HG03571 (cell line): ENCODE data around the gene RAB11FIP4.

ENCODE experiments used
- ATAC-seq: cut with Tn5 transposase; IDR thresholded peaks from one replicate; pipeline ENCODE4 v1.9.1; 2021; ENCODE audit not compliant: unreplicated experiment

The RAB11FIP4 gene

DNA sequence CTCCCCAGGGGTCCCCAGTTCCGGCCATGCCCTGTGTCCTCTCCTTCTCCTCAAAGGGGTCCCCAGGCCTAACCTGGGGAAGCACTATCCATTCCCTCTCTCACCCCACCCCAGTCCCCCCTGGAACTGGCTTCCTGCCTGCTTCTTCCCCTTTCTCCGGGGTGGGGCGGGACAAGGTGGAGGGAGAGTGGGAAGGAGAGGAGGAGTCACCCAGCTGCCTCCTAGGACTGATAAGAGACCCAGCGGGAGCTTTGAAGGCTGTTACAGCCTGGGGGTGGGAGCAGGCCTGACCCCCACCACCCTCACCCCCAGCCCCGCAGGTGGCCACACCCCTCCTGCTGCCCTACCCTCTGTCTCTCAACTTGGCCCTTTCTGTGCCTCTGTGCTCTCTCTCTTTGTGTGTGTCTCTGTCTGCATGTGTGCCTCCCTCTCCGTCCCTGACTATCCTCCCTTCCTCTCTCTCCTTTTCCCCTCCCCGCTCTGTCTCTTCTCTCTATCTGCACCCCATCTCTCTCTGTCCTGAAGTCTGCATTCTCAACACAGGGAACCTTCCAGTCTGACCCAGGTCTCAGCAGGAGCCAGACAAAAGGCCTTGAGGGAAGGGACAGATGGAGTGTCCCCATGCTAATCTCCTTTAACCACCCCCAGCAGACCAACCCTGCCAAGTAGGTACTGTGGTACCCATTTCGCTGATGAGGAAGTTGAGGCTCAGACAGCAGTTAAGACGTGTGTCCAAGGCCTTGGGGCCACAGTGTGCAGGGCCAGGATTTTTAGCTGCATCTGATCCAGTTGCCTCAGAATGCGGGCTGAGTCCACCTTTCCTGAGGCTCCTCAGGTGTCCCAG, 66.1 kb downstream of the RAB11FIP4 start:
- ATAC-seq = no peak

DNA sequence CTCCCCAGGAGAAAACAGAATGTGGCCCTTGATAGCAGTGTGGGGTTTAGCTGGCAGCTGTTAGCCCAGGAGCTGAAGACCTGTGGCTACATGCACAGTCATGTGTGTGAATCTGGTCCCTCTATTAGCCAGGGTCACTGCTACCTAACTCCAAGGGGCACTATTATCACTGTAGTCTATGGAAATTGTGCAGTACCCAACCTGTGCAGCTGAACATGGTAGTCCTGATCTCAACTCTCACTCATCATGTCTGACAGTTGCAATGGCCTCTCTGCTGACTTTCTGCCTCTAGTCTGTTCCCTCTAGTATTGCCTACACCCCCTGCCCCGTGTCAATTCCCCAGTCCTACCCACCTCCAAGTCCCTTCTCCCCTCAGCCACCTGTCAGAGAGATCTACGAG, 67.4 kb downstream of the RAB11FIP4 start:
- no peak for ATAC-seq

GRCh38 chr17:31459716-31460115, 68.2 kb downstream of the RAB11FIP4 start:
- ATAC-seq = no peak

GRCh38 chr17:31460226-31460721, 68.8 kb downstream of the RAB11FIP4 start:
- ATAC-seq = no peak

GRCh38 chr17:31461227-31461810, 69.8 kb downstream of the RAB11FIP4 start:
- ATAC-seq = no peak

DNA sequence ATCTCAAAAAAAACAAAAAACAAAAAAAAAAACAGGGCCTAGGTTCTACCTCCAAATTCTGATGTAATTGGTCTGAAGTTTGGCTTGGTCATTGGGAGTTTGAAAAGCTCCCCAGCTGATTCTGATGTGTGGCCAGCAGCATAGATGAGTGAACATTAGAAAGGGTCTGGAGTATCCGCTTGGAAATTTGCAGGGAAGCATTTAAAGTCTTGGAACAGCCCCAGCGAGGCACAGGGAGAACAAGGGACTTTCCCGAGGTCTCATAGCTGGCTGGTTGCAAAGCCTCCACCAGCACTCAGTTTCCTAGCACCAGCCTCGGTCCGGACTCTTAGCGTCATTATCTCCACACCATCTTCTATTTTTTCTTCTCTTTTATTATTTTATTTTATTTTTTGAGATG, 70.8 kb downstream of the RAB11FIP4 start:
- no peak for ATAC-seq

- ATAC-seq = no peak
These were observed 74.8 kb downstream of the RAB11FIP4 start for GRCh38 chr17:31466096-31466760.

DNA sequence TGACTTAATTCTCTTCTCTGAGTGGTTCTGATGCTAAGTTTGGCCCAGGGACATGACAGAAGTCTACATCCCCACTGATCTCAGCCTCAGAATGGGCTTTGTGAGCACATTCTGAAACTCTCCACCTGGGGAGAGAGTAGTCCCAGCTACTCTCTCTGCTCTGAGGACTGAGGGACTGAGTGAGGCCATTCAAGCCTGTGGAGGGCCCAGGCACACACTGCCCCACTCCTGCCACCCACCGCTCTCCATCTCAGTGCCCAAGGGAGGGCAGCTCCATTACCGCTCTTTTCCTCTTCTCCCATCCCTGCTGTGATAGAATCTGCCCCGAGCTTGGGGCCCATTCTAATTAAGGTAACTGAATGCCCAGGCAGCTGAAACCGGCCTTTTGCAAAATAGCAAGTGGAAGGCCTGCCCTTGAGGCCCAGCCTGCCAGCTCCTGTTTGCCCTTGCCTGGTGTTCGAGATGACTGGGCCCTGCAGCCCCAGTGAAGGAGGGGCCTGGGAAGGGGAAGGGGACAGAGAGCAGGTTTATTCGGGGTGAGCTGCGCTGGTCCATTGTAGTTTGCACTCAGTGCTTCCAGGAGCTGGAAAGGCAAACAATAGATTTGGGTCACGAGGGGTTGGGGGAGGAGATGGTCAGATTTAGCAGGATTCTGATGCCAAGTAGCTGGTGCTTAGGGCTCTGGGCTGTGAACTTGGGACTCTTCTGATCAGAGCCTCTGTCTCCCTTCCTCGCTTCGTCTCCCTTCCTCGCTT, 76.2 kb downstream of the RAB11FIP4 start:
- no peak for ATAC-seq

GRCh38 chr17:31469959-31470358, 78.5 kb downstream of the RAB11FIP4 start:
- no peak for ATAC-seq

DNA sequence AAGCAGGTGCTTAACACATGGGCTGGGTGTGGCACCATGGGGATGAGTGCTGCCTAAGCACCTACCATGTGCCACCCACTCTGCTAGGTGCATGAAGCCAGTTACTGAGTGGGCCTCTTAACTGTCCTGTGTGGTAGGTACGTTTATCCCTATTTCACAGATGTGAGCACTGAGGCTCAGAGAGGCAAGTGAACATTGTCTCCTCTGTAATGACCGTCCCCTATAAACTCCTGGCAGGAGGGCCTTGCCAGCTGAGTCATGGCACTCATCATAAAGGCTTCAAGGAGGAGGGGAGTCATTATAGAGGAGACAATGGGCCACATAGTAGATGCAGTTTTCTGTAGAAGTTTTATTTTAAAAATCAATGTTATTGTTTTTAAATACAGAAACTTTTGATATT, 79.1 kb downstream of the RAB11FIP4 start:
- no peak for ATAC-seq

- ATAC-seq = no peak
These were observed 80.7 kb downstream of the RAB11FIP4 start for GRCh38 chr17:31472137-31472536.

GRCh38 chr17:31475378-31476162, 84.1 kb downstream of the RAB11FIP4 start:
- ATAC-seq = no peak

DNA sequence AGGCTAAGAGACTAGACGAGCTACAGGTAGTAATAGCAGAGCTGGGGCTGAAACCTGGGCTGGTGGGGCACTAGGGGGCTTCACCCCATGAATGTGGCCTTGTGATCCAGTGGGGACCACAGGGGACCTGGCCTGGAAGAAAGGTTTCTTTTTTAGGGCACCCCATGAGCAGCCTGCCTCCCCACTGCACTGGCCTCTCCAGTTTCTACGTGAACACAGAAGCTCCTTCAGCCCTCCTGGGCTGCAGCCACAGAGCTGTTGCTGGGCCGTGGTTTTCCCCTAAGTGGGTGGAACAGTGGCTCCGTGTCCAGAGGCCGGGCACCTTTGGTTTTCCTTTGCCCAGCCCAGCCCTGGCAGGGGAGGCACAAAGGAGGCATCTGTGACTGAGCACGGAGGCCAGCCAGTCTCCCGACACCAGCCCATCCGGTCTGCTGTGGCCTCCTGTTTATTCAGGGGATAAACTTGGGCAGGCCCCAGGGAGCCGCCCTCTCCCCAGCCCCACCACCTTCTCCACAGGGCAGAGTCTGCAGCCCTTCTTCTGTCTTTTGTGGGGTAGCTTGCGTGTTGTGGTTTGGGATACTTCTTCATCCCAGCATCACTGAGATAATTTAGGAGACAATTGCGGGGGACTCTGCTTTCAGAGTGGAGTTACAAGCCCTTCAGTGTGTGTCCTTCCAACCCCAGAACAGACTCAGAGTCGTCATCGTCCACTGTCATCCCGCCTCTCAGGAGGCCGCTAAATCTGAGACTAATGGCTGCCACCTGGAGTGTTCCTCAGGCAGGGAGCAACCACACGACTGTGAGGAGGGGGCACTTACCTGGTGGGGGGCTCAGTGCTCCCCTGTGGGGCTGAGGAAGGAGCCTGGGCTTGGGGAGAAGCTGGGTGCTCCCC, 85.3 kb downstream of the RAB11FIP4 start:
- ATAC-seq = no peak

DNA sequence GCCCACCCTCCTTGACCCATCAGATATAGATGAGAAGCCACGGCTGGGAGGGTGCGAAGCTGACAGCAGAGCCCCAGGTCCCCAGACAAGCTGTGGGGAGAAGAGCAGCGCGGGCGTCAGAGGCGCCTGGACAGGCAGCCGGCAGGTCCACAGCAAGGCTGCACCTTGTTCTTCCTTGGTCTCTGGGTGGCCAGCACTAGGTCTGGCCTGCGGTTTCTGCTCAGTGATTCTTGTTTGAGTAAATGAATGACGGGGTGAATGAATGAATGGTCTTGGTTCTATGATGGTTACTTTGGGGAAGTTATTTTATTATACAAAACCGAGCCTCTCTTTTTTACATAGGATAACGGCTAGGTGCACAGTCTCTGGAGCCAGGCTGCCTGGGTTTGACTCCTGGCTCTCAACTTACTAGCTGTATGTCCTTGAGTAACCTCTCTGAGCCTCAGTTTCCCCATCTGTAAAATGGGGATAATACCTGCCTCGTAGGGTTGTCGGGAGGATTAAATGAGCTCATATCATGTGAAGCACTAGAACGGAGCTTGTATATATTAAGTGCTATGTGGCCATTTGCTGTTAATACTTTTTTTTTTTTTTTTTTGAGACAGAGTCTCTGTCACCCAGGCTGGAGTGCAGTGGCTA, 86.1 kb downstream of the RAB11FIP4 start:
- no peak for ATAC-seq

GRCh38 chr17:31479062-31479408, 87.6 kb downstream of the RAB11FIP4 start:
- no peak for ATAC-seq

DNA sequence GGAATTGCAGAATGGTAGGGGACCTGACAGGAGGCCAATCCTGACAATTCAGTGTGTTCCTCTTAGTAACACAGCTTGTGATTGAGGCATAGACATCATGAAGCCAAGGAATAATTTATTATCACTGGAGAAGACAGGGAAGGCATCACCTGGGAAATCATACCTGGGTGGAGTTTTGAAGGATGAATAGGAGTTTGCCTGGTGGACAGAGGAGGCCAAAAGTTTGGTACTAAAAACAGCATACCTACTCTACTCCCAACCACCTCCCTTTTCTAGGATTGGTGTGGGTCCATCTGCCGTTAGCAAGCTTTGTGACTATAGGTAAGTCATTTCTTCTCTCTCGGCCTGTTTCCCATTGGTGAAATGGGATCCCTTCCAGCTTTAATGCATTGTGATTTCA, 88.0 kb downstream of the RAB11FIP4 start:
- ATAC-seq = no peak

- ATAC-seq = no peak
These were observed 88.6 kb downstream of the RAB11FIP4 start for GRCh38 chr17:31480067-31480466.

DNA sequence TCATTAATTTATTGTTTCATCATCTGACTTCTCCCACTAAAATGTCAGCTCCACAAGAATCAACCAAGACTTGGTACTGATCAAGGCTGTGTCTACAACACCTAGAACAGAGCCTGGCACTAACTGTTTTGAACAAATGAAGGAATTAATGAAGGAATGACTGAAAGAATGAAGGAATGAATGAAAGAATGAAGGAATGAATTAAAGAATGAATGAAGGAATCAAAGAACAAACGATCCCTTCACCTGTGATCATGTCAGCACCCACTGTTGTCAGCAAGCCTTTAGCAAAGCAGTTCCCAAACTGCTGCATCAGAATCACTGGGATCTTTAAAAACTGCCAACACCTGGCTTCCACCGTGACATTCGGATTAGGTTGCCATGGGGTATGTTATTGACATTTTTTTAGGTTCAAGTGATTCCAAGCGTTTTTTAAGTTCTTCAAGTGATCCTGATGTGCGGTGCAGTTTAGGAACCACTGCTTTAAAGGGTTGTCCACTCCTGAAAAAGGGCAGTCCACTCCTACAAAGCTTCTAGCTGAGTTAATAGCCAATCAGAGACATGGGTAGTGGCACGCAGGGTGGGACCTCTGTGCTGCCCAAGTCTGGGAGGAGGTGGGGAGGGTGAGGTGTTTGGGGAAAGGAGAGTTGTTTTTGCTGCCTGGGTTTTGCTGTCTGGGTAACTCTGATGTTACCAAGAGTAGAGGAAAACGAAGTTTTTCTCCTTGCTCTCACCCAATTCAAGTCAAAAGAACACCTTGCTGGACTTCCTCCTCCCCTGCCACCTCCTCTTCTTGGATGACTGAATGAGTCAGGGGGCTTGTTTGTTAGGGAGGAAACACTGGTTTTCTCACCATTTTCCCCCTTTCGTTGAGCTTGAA, 89.7 kb downstream of the RAB11FIP4 start:
- no peak for ATAC-seq
